Ishikawa (cell line): ENCODE results near the gene TRIM34.

Experiments
- CEBPB ChIP-seq: IDR thresholded peaks from 2 replicates; pipeline ENCODE4 v1.6.1; 2012
- CREB1 ChIP-seq: IDR thresholded peaks from 2 replicates; pipeline ENCODE4 v1.6.1; 2012; ENCODE audit warnings: low read depth
- EGR1 ChIP-seq: IDR thresholded peaks from 2 replicates; pipeline ENCODE4 v1.6.1; 2012
- EP300 ChIP-seq: IDR thresholded peaks from 2 replicates; pipeline ENCODE4 v1.6.1; 2012; ENCODE audit warnings: borderline replicate concordance
- FOXM1 ChIP-seq: IDR thresholded peaks from 2 replicates; pipeline ENCODE4 v1.6.1; 2012; ENCODE audit warnings: low read depth, borderline replicate concordance
- NFIC ChIP-seq: IDR thresholded peaks from 2 replicates; pipeline ENCODE4 v1.6.1; 2012
- RAD21 ChIP-seq: IDR thresholded peaks from 2 replicates; pipeline ENCODE4 v1.6.1; 2012; ENCODE audit warnings: low read depth
- TAF1 ChIP-seq: IDR thresholded peaks from 2 replicates; pipeline ENCODE4 v1.6.1; 2012; ENCODE audit warnings: low read depth, mild to moderate bottlenecking
- TCF12 ChIP-seq: IDR thresholded peaks from 2 replicates; pipeline ENCODE4 v1.6.1; 2012; ENCODE audit warnings: low read depth
- TEAD4 ChIP-seq: IDR thresholded peaks from 2 replicates; pipeline ENCODE4 v1.6.1; 2012
- YY1 ChIP-seq: IDR thresholded peaks from 2 replicates; pipeline ENCODE4 v1.6.1; 2012; ENCODE audit warnings: low read depth
- ZBTB7A ChIP-seq: IDR thresholded peaks from 2 replicates; pipeline ENCODE4 v1.6.1; 2012; ENCODE audit warnings: low read depth
- TF ChIP-seq, protein P1 (sequence below): IDR thresholded peaks from 2 replicates; pipeline ENCODE4 v1.6.1; 2012
- TF ChIP-seq, protein P2 (sequence below): IDR thresholded peaks from 2 replicates; pipeline ENCODE4 v1.6.1; 2012; ENCODE audit warnings: low read depth, mild to moderate bottlenecking
- TF ChIP-seq, protein P3 (sequence below): IDR thresholded peaks from 2 replicates; pipeline ENCODE4 v1.6.1; 2012

TRIM34 gene

DNA sequence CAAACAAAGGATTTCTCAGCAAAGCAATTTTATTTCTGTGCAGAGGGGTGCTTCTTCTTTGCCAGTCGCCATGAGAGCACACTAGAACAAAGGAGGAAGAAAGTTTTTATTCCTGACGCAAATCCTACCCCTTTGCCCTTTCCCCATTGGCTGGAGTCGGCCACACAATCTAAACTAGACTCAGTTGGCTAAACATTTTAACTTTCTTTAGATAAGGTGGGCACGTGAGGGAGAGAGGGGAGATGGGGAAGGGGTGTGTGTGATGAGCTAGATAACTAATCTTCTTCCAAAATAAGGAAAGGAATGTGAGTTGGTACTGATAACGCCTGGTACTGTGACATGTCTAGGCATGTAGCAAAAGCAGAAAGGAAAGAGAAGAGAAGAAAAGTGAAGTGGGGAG lies 65.4 kb downstream of the TRIM34 start:
- TF ChIP-seq, protein P1, sequence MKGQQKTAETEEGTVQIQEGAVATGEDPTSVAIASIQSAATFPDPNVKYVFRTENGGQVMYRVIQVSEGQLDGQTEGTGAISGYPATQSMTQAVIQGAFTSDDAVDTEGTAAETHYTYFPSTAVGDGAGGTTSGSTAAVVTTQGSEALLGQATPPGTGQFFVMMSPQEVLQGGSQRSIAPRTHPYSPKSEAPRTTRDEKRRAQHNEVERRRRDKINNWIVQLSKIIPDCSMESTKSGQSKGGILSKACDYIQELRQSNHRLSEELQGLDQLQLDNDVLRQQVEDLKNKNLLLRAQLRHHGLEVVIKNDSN = no peak
- TF ChIP-seq, protein P2, sequence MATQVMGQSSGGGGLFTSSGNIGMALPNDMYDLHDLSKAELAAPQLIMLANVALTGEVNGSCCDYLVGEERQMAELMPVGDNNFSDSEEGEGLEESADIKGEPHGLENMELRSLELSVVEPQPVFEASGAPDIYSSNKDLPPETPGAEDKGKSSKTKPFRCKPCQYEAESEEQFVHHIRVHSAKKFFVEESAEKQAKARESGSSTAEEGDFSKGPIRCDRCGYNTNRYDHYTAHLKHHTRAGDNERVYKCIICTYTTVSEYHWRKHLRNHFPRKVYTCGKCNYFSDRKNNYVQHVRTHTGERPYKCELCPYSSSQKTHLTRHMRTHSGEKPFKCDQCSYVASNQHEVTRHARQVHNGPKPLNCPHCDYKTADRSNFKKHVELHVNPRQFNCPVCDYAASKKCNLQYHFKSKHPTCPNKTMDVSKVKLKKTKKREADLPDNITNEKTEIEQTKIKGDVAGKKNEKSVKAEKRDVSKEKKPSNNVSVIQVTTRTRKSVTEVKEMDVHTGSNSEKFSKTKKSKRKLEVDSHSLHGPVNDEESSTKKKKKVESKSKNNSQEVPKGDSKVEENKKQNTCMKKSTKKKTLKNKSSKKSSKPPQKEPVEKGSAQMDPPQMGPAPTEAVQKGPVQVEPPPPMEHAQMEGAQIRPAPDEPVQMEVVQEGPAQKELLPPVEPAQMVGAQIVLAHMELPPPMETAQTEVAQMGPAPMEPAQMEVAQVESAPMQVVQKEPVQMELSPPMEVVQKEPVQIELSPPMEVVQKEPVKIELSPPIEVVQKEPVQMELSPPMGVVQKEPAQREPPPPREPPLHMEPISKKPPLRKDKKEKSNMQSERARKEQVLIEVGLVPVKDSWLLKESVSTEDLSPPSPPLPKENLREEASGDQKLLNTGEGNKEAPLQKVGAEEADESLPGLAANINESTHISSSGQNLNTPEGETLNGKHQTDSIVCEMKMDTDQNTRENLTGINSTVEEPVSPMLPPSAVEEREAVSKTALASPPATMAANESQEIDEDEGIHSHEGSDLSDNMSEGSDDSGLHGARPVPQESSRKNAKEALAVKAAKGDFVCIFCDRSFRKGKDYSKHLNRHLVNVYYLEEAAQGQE = no peak
- TF ChIP-seq EP300 (no peak), FOXM1 (no peak), CREB1 (no peak), YY1 (no peak), TCF12 (no peak), TEAD4 (no peak), EGR1 (no peak), NFIC (no peak), RAD21 (no peak), ZBTB7A (no peak)
- TF ChIP-seq, protein P3, sequence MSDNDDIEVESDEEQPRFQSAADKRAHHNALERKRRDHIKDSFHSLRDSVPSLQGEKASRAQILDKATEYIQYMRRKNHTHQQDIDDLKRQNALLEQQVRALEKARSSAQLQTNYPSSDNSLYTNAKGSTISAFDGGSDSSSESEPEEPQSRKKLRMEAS = no peak

DNA sequence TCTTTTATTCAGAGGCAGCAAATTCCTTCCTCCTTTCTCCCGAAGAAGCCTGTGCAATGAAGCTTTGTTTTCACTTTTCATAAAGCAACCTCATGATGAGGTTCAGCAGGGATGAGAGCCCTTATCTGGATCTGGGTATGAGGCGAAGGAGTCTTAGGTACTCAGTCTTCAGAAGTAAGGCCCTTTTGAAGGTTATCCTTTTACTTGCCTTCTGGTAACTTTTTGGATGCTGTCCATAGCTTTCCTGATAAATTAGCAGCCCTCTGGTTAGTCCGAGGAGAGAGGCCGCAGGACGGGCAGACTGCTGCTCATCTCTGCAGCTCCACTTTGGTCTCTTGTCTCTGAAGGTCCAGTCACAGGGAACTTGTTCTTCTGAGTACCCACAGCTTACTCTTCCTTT lies 65.9 kb downstream of the TRIM34 start:
- TF ChIP-seq, protein P3 = no peak
- TF ChIP-seq, protein P2 = no peak
- TF ChIP-seq FOXM1 (no peak), EP300 (no peak), TAF1 (no peak), NFIC (no peak), YY1 (no peak), ZBTB7A (no peak), RAD21 (no peak), CREB1 (no peak), TCF12 (no peak), CEBPB (no peak), TEAD4 (no peak)
- TF ChIP-seq, protein P1 = no peak

DNA sequence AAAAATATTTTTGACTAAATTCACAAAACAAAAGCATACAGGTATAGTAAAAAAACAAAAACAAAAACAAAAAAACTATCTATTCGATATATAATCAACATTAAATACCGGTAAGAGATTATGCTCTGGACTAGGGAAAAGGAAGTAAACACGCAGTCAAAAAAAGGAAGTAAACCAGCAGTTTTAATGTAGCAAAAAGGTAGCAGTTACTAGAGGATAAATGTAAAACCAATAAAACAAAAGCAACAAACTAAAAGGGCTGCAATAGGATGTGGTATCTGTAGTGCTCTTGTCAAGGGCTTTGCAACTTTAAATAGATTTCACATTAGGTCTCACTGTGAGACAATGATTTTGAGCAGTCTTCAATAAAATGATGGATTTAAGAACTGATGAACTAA lies 67.2 kb downstream of the TRIM34 start:
- TF ChIP-seq CREB1 = no peak
- TF ChIP-seq RAD21 = no peak
- no peak for TF ChIP-seq YY1
- TF ChIP-seq CEBPB = no peak
- TF ChIP-seq, protein P2 = no peak
- no peak for TF ChIP-seq NFIC
- no peak for TF ChIP-seq TEAD4
- TF ChIP-seq, protein P3 = no peak
- no peak for TF ChIP-seq EGR1
- no peak for TF ChIP-seq TCF12
- TF ChIP-seq EP300 = no peak
